ENCODE data around the gene RIPOR3. TPM values are rescaled to one million over a fixed set of nuclear protein-coding genes. Genes with fewer than 3 reads are reported as not detected.
"Not testable (repeated sequence)": the region's sequence is repeated elsewhere in the genome, so short reads cannot be mapped to it uniquely, and the experiment has no call there.

Gene RIPOR3
- total RNA-seq, 4 donors from 2014 or later: 1.8 to 12.7 (median 4.9) TPM

GRCh38 chr20:50627747-50628146, 63.6 kb downstream of the RIPOR3 start:
- intact Hi-C loops (cut with DNase I; ENCODE audit: low total_unique reads): no loop called here
- DNase-seq (ENCODE audit: low spot score in 2 of 2): no peak
- WGBS, 2 donors: 84 to 89% methylated on average over 9 of the region's 9 CpGs
- TF ChIP-seq, protein P1, sequence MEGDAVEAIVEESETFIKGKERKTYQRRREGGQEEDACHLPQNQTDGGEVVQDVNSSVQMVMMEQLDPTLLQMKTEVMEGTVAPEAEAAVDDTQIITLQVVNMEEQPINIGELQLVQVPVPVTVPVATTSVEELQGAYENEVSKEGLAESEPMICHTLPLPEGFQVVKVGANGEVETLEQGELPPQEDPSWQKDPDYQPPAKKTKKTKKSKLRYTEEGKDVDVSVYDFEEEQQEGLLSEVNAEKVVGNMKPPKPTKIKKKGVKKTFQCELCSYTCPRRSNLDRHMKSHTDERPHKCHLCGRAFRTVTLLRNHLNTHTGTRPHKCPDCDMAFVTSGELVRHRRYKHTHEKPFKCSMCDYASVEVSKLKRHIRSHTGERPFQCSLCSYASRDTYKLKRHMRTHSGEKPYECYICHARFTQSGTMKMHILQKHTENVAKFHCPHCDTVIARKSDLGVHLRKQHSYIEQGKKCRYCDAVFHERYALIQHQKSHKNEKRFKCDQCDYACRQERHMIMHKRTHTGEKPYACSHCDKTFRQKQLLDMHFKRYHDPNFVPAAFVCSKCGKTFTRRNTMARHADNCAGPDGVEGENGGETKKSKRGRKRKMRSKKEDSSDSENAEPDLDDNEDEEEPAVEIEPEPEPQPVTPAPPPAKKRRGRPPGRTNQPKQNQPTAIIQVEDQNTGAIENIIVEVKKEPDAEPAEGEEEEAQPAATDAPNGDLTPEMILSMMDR (IDR thresholded peaks at IDR 0.05): no peak
- no peak for TF ChIP-seq POLR2A (IDR thresholded peaks at IDR 0.05)
- H3K4me3 ChIP-seq (ENCODE audit: low read depth, poor library complexity, severe bottlenecking): no peak overlapping the region

- TF ChIP-seq POLR2A (IDR thresholded peaks at IDR 0.05): no peak
- TF ChIP-seq, protein P1 (IDR thresholded peaks at IDR 0.05): no peak
- no peak overlapping the region for H3K4me3 ChIP-seq (ENCODE audit: low read depth, poor library complexity, severe bottlenecking)
- DNase-seq (ENCODE audit: low spot score in 2 of 2): no peak
- WGBS, 2 donors: 49 to 66% methylated on average over 15 of the region's 15 CpGs
- intact Hi-C loops (cut with DNase I; ENCODE audit: low total_unique reads): no loop called here
These were observed 65.2 kb downstream of the RIPOR3 start for GRCh38 chr20:50625986-50626677.

GRCh38 chr20:50624351-50625016, 66.9 kb downstream of the RIPOR3 start:
- no peak overlapping the region for H3K4me3 ChIP-seq (ENCODE audit: low read depth, poor library complexity, severe bottlenecking)
- DNase-seq (ENCODE audit: low spot score in 2 of 2): no peak
- WGBS, 2 donors: 60 to 62% methylated on average over 13 of the region's 18 CpGs
- intact Hi-C loops (cut with DNase I; ENCODE audit: low total_unique reads): no loop called here
- TF ChIP-seq POLR2A (IDR thresholded peaks at IDR 0.05): no peak
- TF ChIP-seq, protein P1 (IDR thresholded peaks at IDR 0.05): peak in 1 of 3 donors; percentile 46

- TF ChIP-seq, protein P1 (IDR thresholded peaks at IDR 0.05): no peak
- no peak for TF ChIP-seq POLR2A (IDR thresholded peaks at IDR 0.05)
- intact Hi-C loops (cut with DNase I; ENCODE audit: low total_unique reads): no loop called here
- 79 to 81% methylated on average over 4 of the region's 4 CpGs for WGBS, 2 donors
- DNase-seq (ENCODE audit: low spot score in 2 of 2): no peak
- H3K4me3 ChIP-seq (ENCODE audit: low read depth, poor library complexity, severe bottlenecking): no peak overlapping the region
These were observed 70.2 kb downstream of the RIPOR3 start for GRCh38 chr20:50621068-50621665.

- intact Hi-C loops (cut with DNase I; ENCODE audit: low total_unique reads); H3K4me3 ChIP-seq (ENCODE audit: low read depth, poor library complexity, severe bottlenecking); DNase-seq (ENCODE audit: low spot score in 2 of 2): not testable (repeated sequence)
- 96 to 99% methylated on average over 9 of the region's 9 CpGs for WGBS, 2 donors
These were observed 70.9 kb downstream of the RIPOR3 start for GRCh38 chr20:50620459-50620858.

GRCh38 chr20:50618537-50618936, 72.8 kb downstream of the RIPOR3 start:
- DNase-seq (ENCODE audit: low spot score in 2 of 2): no peak
- no peak for TF ChIP-seq POLR2A (IDR thresholded peaks at IDR 0.05)
- TF ChIP-seq, protein P1 (IDR thresholded peaks at IDR 0.05): no peak
- 100% methylated on average over 1 of the region's 1 CpG for WGBS, 2 donors
- intact Hi-C loops (cut with DNase I; ENCODE audit: low total_unique reads): no loop called here
- H3K4me3 ChIP-seq (ENCODE audit: low read depth, poor library complexity, severe bottlenecking): no peak overlapping the region

Data from lower leg skin (tissue), 4 donors.